ENCODE data around the gene SLC45A2.
"Not testable (repeated sequence)": the region's sequence is repeated elsewhere in the genome, so short reads cannot be mapped to it uniquely, and the experiment has no call there.

The SLC45A2 gene

GRCh38 chr5:33934176-33934575 lies 50.3 kb downstream of the SLC45A2 start:
- Histone ChIP-seq H3K9ac (ENCODE audit: low read length in 5 of 5) (no peak overlapping the region), H3K27ac (ENCODE audit: low read depth, low read length) (no peak overlapping the region), H3K4me3 (ENCODE audit: low read depth in 1 of 5, low read length in 5 of 5) (no peak overlapping the region), H3K27me3 (ENCODE audit: control insufficient read depth in 5 of 5, insufficient read depth in 4 of 5, low read length in 5 of 5) (peaks cover 26 to 34% (median 28%) of the 10 kb centered on the region in 5 donors), H3K9me3 (ENCODE audit: control insufficient read depth in 5 of 5, low read length in 5 of 5) (no peaks in the 10 kb centered on the region), H3K36me3 (ENCODE audit: control insufficient read depth in 5 of 5, insufficient read depth in 5 of 5, low read length in 5 of 5) (no peaks in the 10 kb centered on the region), H3K4me1 (ENCODE audit: control insufficient read depth in 5 of 5, insufficient read depth in 5 of 5, low read length in 5 of 5) (peaks cover 2 to 23% (median 16%) of the 10 kb centered on the region in 5 donors)

GRCh38 chr5:33933723-33934169 lies 50.7 kb downstream of the SLC45A2 start:
- Histone ChIP-seq H3K36me3 (ENCODE audit: control insufficient read depth in 5 of 5, insufficient read depth in 5 of 5, low read length in 5 of 5) (no peaks in the 10 kb centered on the region), H3K27ac (ENCODE audit: low read depth, low read length) (no peak overlapping the region), H3K27me3 (ENCODE audit: control insufficient read depth in 5 of 5, insufficient read depth in 4 of 5, low read length in 5 of 5) (peaks cover 22 to 31% (median 25%) of the 10 kb centered on the region in 5 donors), H3K4me1 (ENCODE audit: control insufficient read depth in 5 of 5, insufficient read depth in 5 of 5, low read length in 5 of 5) (peaks cover 2 to 23% (median 16%) of the 10 kb centered on the region in 5 donors), H3K9ac (ENCODE audit: low read length in 5 of 5) (no peak overlapping the region), H3K4me3 (ENCODE audit: low read depth in 1 of 5, low read length in 5 of 5) (no peak overlapping the region), H3K9me3 (ENCODE audit: control insufficient read depth in 5 of 5, low read length in 5 of 5) (no peaks in the 10 kb centered on the region)

- no peak overlapping the region for H3K27ac ChIP-seq (ENCODE audit: low read depth, low read length)
These were observed 53.4 kb downstream of the SLC45A2 start for GRCh38 chr5:33931136-33931535.

GRCh38 chr5:33929925-33930690 lies 54.4 kb downstream of the SLC45A2 start:
- Histone ChIP-seq H3K27me3 (ENCODE audit: control insufficient read depth in 5 of 5, insufficient read depth in 4 of 5, low read length in 5 of 5) (no peaks in the 10 kb centered on the region), H3K4me3 (ENCODE audit: low read depth in 1 of 5, low read length in 5 of 5) (no peak overlapping the region), H3K36me3 (ENCODE audit: control insufficient read depth in 5 of 5, insufficient read depth in 5 of 5, low read length in 5 of 5) (no peaks in the 10 kb centered on the region), H3K9ac (ENCODE audit: low read length in 5 of 5) (no peak overlapping the region), H3K27ac (ENCODE audit: low read depth, low read length) (no peak overlapping the region), H3K4me1 (ENCODE audit: control insufficient read depth in 5 of 5, insufficient read depth in 5 of 5, low read length in 5 of 5) (no peaks in the 10 kb centered on the region), H3K9me3 (ENCODE audit: control insufficient read depth in 5 of 5, low read length in 5 of 5) (no peaks in the 10 kb centered on the region)

More at GRCh38 chr5:33931136-33931535, 53.4 kb downstream of the SLC45A2 start:
- Histone ChIP-seq H3K9ac (ENCODE audit: low read length in 5 of 5) (no peak overlapping the region), H3K9me3 (ENCODE audit: control insufficient read depth in 5 of 5, low read length in 5 of 5) (no peaks in the 10 kb centered on the region), H3K4me1 (ENCODE audit: control insufficient read depth in 5 of 5, insufficient read depth in 5 of 5, low read length in 5 of 5) (peaks cover 0 to 6% (median 5%) of the 10 kb centered on the region in 5 donors), H3K36me3 (ENCODE audit: control insufficient read depth in 5 of 5, insufficient read depth in 5 of 5, low read length in 5 of 5) (no peaks in the 10 kb centered on the region), H3K27me3 (ENCODE audit: control insufficient read depth in 5 of 5, insufficient read depth in 4 of 5, low read length in 5 of 5) (peaks cover 0 to 5% (median 0%) of the 10 kb centered on the region in 5 donors), H3K4me3 (ENCODE audit: low read depth in 1 of 5, low read length in 5 of 5) (no peak overlapping the region)

- no peak overlapping the region for H3K9ac ChIP-seq (ENCODE audit: low read length in 5 of 5)
- H3K27me3 ChIP-seq (ENCODE audit: control insufficient read depth in 5 of 5, insufficient read depth in 4 of 5, low read length in 5 of 5) = no peaks in the 10 kb centered on the region
- H3K4me1 ChIP-seq (ENCODE audit: control insufficient read depth in 5 of 5, insufficient read depth in 5 of 5, low read length in 5 of 5) = no peaks in the 10 kb centered on the region
- no peak overlapping the region for H3K27ac ChIP-seq (ENCODE audit: low read depth, low read length)
- no peaks in the 10 kb centered on the region for H3K36me3 ChIP-seq (ENCODE audit: control insufficient read depth in 5 of 5, insufficient read depth in 5 of 5, low read length in 5 of 5)
- H3K9me3 ChIP-seq (ENCODE audit: control insufficient read depth in 5 of 5, low read length in 5 of 5) = no peaks in the 10 kb centered on the region
- no peak overlapping the region for H3K4me3 ChIP-seq (ENCODE audit: low read depth in 1 of 5, low read length in 5 of 5)
These were observed 56.2 kb downstream of the SLC45A2 start for GRCh38 chr5:33928283-33928682.

GRCh38 chr5:33927685-33928084 lies 56.8 kb downstream of the SLC45A2 start:
- Histone ChIP-seq H3K27me3 (ENCODE audit: control insufficient read depth in 5 of 5, insufficient read depth in 4 of 5, low read length in 5 of 5) (no peaks in the 10 kb centered on the region), H3K9ac (ENCODE audit: low read length in 5 of 5) (no peak overlapping the region), H3K9me3 (ENCODE audit: control insufficient read depth in 5 of 5, low read length in 5 of 5) (no peaks in the 10 kb centered on the region), H3K36me3 (ENCODE audit: control insufficient read depth in 5 of 5, insufficient read depth in 5 of 5, low read length in 5 of 5) (no peaks in the 10 kb centered on the region), H3K4me1 (ENCODE audit: control insufficient read depth in 5 of 5, insufficient read depth in 5 of 5, low read length in 5 of 5) (no peaks in the 10 kb centered on the region), H3K4me3 (ENCODE audit: low read depth in 1 of 5, low read length in 5 of 5) (no peak overlapping the region), H3K27ac (ENCODE audit: low read depth, low read length) (no peak overlapping the region)

- H3K27me3 ChIP-seq (ENCODE audit: control insufficient read depth in 5 of 5, insufficient read depth in 4 of 5, low read length in 5 of 5) = no peaks in the 10 kb centered on the region
- H3K9me3 ChIP-seq (ENCODE audit: control insufficient read depth in 5 of 5, low read length in 5 of 5) = no peaks in the 10 kb centered on the region
- H3K4me1 ChIP-seq (ENCODE audit: control insufficient read depth in 5 of 5, insufficient read depth in 5 of 5, low read length in 5 of 5) = peaks cover 0 to 1% (median 0%) of the 10 kb centered on the region in 5 donors
- no peaks in the 10 kb centered on the region for H3K36me3 ChIP-seq (ENCODE audit: control insufficient read depth in 5 of 5, insufficient read depth in 5 of 5, low read length in 5 of 5)
- no peak overlapping the region for H3K27ac ChIP-seq (ENCODE audit: low read depth, low read length)
- H3K9ac ChIP-seq (ENCODE audit: low read length in 5 of 5) = no peak overlapping the region
- H3K4me3 ChIP-seq (ENCODE audit: low read depth in 1 of 5, low read length in 5 of 5) = no peak overlapping the region
These were observed 59.2 kb downstream of the SLC45A2 start for GRCh38 chr5:33925278-33925677.

- Histone ChIP-seq H3K36me3 (ENCODE audit: control insufficient read depth in 5 of 5, insufficient read depth in 5 of 5, low read length in 5 of 5) (no peaks in the 10 kb centered on the region), H3K9me3 (ENCODE audit: control insufficient read depth in 5 of 5, low read length in 5 of 5) (peaks cover 0 to 3% (median 0%) of the 10 kb centered on the region in 5 donors), H3K4me1 (ENCODE audit: control insufficient read depth in 5 of 5, insufficient read depth in 5 of 5, low read length in 5 of 5) (peaks cover 0 to 7% (median 0%) of the 10 kb centered on the region in 5 donors), H3K9ac (ENCODE audit: low read length in 5 of 5) (no peak overlapping the region), H3K4me3 (ENCODE audit: low read depth in 1 of 5, low read length in 5 of 5) (no peak overlapping the region), H3K27me3 (ENCODE audit: control insufficient read depth in 5 of 5, insufficient read depth in 4 of 5, low read length in 5 of 5) (no peaks in the 10 kb centered on the region), H3K27ac (ENCODE audit: low read depth, low read length) (no peak overlapping the region)
These were observed 63.5 kb downstream of the SLC45A2 start for GRCh38 chr5:33921002-33921401.

- H3K27me3 ChIP-seq (ENCODE audit: control insufficient read depth in 5 of 5, insufficient read depth in 4 of 5, low read length in 5 of 5); H3K9me3 ChIP-seq (ENCODE audit: control insufficient read depth in 5 of 5, low read length in 5 of 5); H3K4me3 ChIP-seq (ENCODE audit: low read depth in 1 of 5, low read length in 5 of 5); H3K4me1 ChIP-seq (ENCODE audit: control insufficient read depth in 5 of 5, insufficient read depth in 5 of 5, low read length in 5 of 5); H3K36me3 ChIP-seq (ENCODE audit: control insufficient read depth in 5 of 5, insufficient read depth in 5 of 5, low read length in 5 of 5); H3K27ac ChIP-seq (ENCODE audit: low read depth, low read length); H3K9ac ChIP-seq (ENCODE audit: low read length in 5 of 5): not testable (repeated sequence)
These were observed 69.6 kb downstream of the SLC45A2 start for GRCh38 chr5:33914844-33915243.

GRCh38 chr5:33906248-33906647 lies 78.2 kb downstream of the SLC45A2 start:
- not testable (repeated sequence) for H3K4me1 ChIP-seq (ENCODE audit: control insufficient read depth in 5 of 5, insufficient read depth in 5 of 5, low read length in 5 of 5); H3K27me3 ChIP-seq (ENCODE audit: control insufficient read depth in 5 of 5, insufficient read depth in 4 of 5, low read length in 5 of 5); H3K27ac ChIP-seq (ENCODE audit: low read depth, low read length); H3K36me3 ChIP-seq (ENCODE audit: control insufficient read depth in 5 of 5, insufficient read depth in 5 of 5, low read length in 5 of 5); H3K4me3 ChIP-seq (ENCODE audit: low read depth in 1 of 5, low read length in 5 of 5); H3K9ac ChIP-seq (ENCODE audit: low read length in 5 of 5)
- peaks cover 4 to 28% (median 13%) of the 10 kb centered on the region in 5 donors for H3K9me3 ChIP-seq (ENCODE audit: control insufficient read depth in 5 of 5, low read length in 5 of 5)

All from subcutaneous abdominal adipose tissue (tissue), 5 donors.